Activated naive CD8-positive, alpha-beta T cell treated with anti-CD3 and anti-CD28 coated beads, Interleukin-2, amount 50 U/mL, for 24 hours (primary cell): Measurements from ENCODE around the gene BID.

Experiments
- ATAC-seq: fragments of 150-1000 bp; cut with Tn5 transposase; one replicate; pipeline ENCODE4 v1.10.0; 2021
- DNase-seq: peaks from one replicate; pipeline ENCODE4 v3.0.0; 2021
- H3K27ac Mint-ChIP-seq: one replicate; pipeline ENCODE4 v1.8.0; 2021; ENCODE audit warnings: mild to moderate bottlenecking, mixed read lengths
- H3K27me3 Mint-ChIP-seq: one replicate; pipeline ENCODE4 v1.8.0; 2021; ENCODE audit warnings: mixed read lengths
- H3K36me3 Mint-ChIP-seq: one replicate; pipeline ENCODE4 v1.8.0; 2021; ENCODE audit warnings: low read depth, mixed read lengths
- H3K4me1 Mint-ChIP-seq: one replicate; pipeline ENCODE4 v1.8.0; 2021; ENCODE audit warnings: mixed read lengths
- H3K4me3 Mint-ChIP-seq: one replicate; pipeline ENCODE4 v1.8.0; 2021; ENCODE audit warnings: mild to moderate bottlenecking, moderate library complexity, mixed read lengths
- H3K9me3 Mint-ChIP-seq: one replicate; pipeline ENCODE4 v1.8.0; 2021; ENCODE audit warnings: mixed read lengths

BID gene

DNA sequence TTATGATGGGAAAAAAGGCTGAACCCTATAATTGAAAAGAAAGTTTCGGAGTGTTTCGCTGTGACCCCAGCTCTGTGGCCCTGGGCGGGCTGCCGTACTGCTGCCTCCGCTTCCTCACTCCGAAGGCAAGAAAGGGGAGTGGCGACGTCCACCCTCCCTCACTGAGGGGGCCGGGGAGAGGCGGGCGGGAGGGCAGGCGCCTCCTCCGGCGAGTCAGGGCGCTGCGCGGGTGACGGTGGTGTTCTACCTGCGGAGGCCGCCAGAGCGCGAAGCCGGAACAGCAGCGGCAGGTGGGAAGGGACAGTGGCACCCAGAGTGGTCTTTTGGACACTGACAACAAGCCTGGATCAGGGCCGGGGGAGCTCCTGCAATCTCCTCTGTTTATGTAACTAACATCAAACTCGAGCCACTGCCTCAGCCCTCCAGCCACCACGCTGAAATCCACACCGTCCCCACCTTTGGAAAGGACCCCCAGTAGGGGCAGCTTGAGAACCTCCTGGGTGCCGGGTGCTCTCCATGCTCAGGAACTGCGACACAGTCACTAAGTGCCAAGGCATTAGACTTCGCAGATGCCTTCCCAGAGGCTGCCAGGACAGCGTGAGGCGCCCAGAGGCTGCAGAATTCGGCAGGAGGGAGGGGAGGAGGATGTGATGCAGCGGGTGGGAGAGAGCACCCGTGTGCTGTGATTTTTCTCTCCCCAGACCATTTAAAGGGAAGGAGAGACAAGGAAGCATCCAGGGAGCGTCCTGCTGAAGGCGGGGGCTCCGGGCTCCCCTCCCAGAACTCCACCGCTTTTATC is 25.5 kb downstream of the BID start:
- DNase-seq (no peak), ATAC-seq (no peak)
- H3K4me3 Mint-ChIP-seq = no peak overlapping the region
- H3K27me3 Mint-ChIP-seq = no peaks in the 10 kb centered on the region
- no peak overlapping the region for H3K27ac Mint-ChIP-seq
- H3K9me3 Mint-ChIP-seq = no peaks in the 10 kb centered on the region
- H3K36me3 Mint-ChIP-seq = no peaks in the 10 kb centered on the region
- peaks cover 2% of the 10 kb centered on the region for H3K4me1 Mint-ChIP-seq

DNA sequence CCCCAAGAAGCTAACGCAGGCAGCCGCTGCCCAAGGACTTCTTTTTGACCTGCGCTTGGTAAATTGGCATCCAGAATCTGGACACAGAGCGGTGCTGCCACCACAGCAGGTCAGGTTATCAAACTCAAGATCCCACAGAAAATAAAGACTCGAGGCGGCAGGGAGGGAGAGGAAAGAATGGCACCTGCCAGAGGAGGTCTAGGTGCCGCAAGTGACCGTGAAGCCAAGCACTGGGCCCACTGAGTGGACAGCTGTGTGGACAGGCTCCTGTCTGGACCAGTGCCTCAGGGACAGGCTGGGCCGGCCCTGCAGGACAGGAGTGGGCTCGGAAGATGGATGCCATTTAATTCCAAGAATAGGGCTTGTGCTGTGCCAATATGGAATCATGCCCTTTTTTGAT is 27.4 kb downstream of the BID start:
- no peaks in the 10 kb centered on the region for H3K27me3 Mint-ChIP-seq
- no peak overlapping the region for H3K4me3 Mint-ChIP-seq
- no peaks in the 10 kb centered on the region for H3K36me3 Mint-ChIP-seq
- H3K9me3 Mint-ChIP-seq = no peaks in the 10 kb centered on the region
- no peak overlapping the region for H3K27ac Mint-ChIP-seq
- ATAC-seq = no peak
- no peak for DNase-seq
- peaks cover 5% of the 10 kb centered on the region for H3K4me1 Mint-ChIP-seq

DNA sequence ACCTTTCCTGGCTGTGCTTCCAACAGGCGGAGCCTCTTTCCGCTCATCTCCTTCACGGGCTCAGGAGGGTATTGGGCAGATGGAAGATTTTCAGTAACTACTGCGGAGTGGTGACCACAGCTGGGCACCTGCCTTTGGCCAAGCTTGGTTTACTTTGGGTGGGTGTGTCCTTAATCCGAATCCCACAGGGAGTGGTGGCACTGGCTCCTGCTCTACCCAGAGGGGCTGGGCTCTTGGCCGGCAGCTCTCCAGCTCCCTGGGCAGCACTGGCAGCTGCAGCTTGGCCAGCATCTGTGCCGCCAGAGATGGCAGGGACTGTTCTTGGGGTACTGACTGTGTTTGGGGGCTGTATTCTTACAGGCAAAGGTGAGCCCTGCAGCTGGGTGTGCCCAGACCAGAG is 29.8 kb downstream of the BID start:
- H3K4me1 Mint-ChIP-seq = peaks cover 5% of the 10 kb centered on the region
- H3K27ac Mint-ChIP-seq = no peak overlapping the region
- no peak for ATAC-seq
- no peaks in the 10 kb centered on the region for H3K9me3 Mint-ChIP-seq
- no peaks in the 10 kb centered on the region for H3K27me3 Mint-ChIP-seq
- no peak overlapping the region for H3K4me3 Mint-ChIP-seq
- no peak for DNase-seq
- H3K36me3 Mint-ChIP-seq = no peaks in the 10 kb centered on the region

DNA sequence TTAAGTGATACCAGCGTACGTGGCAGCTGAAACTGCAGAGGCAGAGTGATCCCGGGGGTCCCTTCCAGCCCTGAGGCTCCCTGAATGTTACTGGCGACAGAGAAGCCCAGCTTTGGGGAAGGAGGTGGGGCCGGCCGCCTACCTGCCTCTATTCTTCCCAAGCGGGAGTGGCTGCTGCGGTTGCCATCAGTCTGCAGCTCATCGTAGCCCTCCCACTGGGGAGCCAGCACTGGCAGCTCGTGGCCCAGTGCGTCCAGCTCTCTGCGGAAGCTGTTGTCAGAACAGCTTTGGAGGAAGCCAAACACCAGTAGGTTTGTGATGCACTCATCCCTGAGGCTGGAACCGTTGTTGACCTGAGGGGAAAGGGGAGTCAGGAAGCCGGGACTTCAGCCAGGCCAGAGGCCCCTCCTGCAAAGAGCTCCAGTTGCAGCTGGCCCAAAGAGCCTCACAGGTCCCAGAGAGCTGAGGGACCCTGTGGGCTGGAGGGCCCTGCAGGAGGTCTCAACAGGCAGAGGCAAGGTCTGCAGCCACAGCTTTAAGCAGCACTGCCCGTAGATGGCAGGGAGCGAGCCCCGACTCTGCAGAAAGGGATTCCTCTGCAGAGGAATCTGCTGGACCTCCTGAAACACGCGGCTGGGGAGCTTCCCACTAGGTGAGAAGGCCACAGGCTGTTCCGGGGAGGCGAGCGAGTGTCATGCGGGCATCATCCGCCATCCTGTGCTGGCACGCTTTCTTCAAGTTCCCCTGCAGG is 30.4 kb downstream of the BID start:
- peaks cover 5% of the 10 kb centered on the region for H3K4me1 Mint-ChIP-seq
- no peak overlapping the region for H3K4me3 Mint-ChIP-seq
- H3K27ac Mint-ChIP-seq = no peak overlapping the region
- no peak for DNase-seq
- no peaks in the 10 kb centered on the region for H3K9me3 Mint-ChIP-seq
- H3K36me3 Mint-ChIP-seq = no peaks in the 10 kb centered on the region
- ATAC-seq = no peak
- H3K27me3 Mint-ChIP-seq = no peaks in the 10 kb centered on the region

DNA sequence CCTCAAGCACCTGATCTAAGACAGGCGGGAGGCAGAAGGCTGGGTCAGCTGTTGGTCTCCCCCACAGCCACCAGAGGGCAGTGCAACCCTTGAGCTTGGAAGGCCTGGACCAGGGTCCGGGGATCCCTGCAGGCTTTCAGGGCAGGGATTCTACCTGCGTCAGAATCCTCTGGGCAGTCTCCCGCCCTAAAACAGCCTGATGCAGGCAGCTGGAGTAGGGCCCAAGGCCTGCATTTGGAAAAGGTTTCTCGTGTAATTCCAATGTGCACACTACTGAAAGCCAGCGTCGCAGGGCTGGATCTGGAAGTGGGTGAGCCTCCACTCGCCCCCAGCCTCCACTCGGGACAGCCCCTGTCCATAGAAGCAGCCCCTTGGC is 31.8 kb downstream of the BID start:
- H3K9me3 Mint-ChIP-seq = no peaks in the 10 kb centered on the region
- peak; percentile 79 for DNase-seq
- H3K27me3 Mint-ChIP-seq = no peaks in the 10 kb centered on the region
- peak; percentile 71 for ATAC-seq
- H3K36me3 Mint-ChIP-seq = peaks cover 4% of the 10 kb centered on the region
- H3K4me1 Mint-ChIP-seq = peaks cover 5% of the 10 kb centered on the region
- no peak overlapping the region for H3K4me3 Mint-ChIP-seq
- H3K27ac Mint-ChIP-seq = no peak overlapping the region

DNA sequence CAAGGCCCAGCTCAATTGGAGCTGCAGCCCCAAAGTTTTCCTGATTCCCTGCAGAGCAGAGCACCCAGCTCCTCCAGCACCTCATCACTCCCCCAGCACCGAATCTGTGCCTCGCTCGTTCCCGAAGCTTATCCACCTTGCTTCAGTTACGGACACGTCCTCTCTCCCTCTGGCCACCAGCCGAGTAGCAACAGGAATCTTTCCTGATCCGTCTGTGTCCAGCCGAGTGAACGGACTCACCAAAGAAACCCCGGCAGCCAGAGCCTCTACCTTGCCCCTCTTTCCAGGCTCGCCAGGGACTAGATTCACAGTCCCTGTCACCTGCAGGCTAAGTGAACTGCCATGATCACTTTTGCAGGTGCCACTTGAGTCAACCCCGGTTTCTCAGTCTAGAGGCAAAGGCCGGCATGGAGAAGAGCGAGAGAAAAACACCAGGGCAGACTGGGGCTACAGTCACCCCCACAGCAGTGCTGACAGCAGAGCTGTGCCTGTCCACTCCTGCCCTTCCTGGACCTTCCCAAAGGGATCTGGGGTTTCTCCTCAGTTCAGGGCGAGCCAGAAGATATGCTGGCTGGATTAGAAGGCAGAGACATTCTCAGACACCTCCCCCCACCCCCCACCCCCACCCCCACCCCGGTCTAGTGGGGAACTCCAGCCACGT is 32.3 kb downstream of the BID start:
- peaks cover 4% of the 10 kb centered on the region for H3K36me3 Mint-ChIP-seq
- ATAC-seq (no peak), DNase-seq (no peak)
- no peak overlapping the region for H3K27ac Mint-ChIP-seq
- peaks cover 5% of the 10 kb centered on the region for H3K4me1 Mint-ChIP-seq
- H3K4me3 Mint-ChIP-seq = no peak overlapping the region
- no peaks in the 10 kb centered on the region for H3K27me3 Mint-ChIP-seq
- no peaks in the 10 kb centered on the region for H3K9me3 Mint-ChIP-seq

DNA sequence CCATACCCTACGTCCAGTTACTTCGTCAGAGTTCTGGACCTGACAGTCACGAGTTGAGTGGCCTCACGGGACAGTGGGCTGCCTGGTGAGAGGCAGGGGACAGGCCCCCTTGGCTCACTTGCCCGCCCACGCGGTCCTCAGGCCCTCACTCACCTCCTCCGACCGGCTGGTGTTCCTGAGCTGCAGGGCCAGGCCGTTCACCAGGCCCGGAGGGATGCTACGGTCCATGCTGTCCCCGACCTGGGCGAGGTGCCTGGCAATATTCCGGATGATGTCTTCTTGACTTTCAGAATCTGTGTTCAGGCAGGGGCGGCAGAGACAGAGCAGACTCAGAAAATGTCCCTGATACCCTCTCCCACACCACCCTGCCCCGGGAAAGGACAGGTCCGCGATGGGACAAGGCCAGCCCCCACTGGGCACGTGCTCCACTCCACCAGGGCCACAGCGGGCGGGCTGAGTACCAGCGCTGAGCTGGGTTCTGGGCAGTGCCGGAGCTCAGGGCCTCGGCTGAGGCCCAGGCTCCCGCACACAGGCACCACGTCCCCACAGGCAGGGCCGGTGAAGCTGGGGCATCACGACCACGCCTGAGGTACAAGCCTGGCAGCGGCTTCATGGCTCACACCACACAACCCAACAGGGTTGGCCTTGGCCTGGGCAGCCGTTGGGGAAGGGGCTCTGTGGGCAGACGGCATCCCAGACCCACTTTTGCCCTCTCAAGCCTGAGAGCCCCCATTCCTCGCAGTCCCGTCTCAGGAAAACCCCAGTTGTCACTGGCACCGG is 34.9 kb downstream of the BID start:
- Mint-ChIP-seq H3K27ac (no peak overlapping the region), H3K36me3 (peaks cover 6% of the 10 kb centered on the region), H3K4me1 (peaks cover 11% of the 10 kb centered on the region), H3K9me3 (no peaks in the 10 kb centered on the region), H3K4me3 (no peak overlapping the region), H3K27me3 (no peaks in the 10 kb centered on the region)
- ATAC-seq (no peak), DNase-seq (no peak)

DNA sequence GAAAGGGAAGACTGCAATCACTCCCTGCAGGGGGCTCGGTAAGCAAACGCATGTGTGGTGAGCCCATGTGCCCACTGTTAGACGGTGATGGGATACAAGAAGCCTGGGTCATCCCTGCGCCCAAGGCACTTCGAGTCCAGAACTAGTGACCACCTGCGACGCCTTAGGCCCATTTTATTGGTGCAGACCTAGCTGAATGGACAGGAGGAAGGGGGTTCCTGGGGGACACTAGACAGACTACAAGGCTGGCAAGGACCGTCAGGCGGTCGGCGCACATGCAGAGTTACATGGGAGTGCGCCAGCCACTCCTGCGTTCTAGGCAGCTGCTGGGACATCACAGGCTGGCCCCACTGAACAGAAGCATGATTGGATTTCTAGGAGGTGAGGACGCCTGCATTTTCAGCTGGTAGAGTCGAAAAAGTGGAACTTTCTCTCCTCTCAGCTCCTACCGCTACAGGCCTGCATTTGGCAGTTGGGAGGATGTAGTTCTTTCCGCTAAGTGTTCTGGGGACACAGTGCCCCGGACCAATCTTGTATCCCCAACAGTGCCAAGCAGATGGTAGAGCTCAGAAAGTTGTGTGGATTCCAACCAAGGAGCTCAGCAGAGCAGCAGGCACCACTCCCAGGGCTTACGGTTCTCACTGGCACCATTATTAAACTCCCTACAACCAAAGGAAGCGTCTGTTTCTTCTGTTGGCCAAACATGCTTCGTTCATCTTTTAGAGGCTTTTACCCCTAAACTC is 35.7 kb downstream of the BID start:
- peaks cover 10% of the 10 kb centered on the region for H3K36me3 Mint-ChIP-seq
- DNase-seq (no peak), ATAC-seq (no peak)
- H3K4me3 Mint-ChIP-seq = no peak overlapping the region
- H3K27ac Mint-ChIP-seq = no peak overlapping the region
- H3K27me3 Mint-ChIP-seq = no peaks in the 10 kb centered on the region
- no peaks in the 10 kb centered on the region for H3K9me3 Mint-ChIP-seq
- H3K4me1 Mint-ChIP-seq = peaks cover 19% of the 10 kb centered on the region

DNA sequence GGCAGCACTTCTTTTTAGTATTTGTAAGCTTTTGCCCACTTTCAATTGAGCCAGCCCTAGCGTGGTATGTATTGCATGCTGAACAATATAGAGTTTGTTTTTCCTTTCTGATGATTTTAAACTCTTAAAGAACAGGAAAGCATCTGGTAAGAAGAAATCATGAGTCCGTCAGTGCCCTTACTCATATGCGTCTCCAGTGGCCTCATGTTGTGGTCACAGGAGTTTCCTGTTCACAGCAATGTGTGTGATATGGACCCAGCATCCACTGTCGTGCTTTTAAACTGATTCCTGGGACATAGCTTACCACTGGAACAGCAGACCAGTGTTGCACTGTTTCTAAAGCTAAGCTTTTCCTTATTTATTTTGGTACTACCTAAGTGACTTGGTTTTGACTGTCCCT is 40.1 kb downstream of the BID start:
- peaks cover 25% of the 10 kb centered on the region for H3K4me1 Mint-ChIP-seq
- DNase-seq = peak; percentile 18
- H3K36me3 Mint-ChIP-seq = peaks cover 19% of the 10 kb centered on the region
- H3K27ac Mint-ChIP-seq = peak overlapping the region; percentile 71
- no peaks in the 10 kb centered on the region for H3K9me3 Mint-ChIP-seq
- peak; percentile 90 for ATAC-seq
- H3K27me3 Mint-ChIP-seq = no peaks in the 10 kb centered on the region
- H3K4me3 Mint-ChIP-seq = no peak overlapping the region

DNA sequence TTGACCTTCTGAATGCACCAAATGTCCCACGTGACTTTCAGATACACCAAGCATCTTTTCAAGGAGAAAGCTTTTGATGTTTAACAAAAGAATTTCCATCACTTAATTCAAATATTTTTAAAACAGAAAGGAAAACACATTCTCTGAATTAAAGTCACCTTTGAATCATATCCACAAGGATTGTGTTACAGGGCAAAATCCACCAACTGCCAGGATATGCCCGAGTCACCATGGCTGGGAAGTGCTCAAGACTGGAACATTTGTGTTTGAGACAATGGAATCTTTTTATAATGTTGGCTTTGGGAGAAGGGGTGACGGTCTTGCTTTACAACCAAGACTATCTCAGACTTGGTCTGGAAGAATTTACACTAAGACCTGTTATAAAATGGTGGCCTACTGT is 40.8 kb downstream of the BID start:
- Mint-ChIP-seq H3K9me3 (no peaks in the 10 kb centered on the region), H3K27ac (peak overlapping the region; percentile 71), H3K27me3 (no peaks in the 10 kb centered on the region), H3K4me1 (peaks cover 25% of the 10 kb centered on the region), H3K36me3 (peaks cover 21% of the 10 kb centered on the region), H3K4me3 (no peak overlapping the region)
- no peak for DNase-seq
- no peak for ATAC-seq

DNA sequence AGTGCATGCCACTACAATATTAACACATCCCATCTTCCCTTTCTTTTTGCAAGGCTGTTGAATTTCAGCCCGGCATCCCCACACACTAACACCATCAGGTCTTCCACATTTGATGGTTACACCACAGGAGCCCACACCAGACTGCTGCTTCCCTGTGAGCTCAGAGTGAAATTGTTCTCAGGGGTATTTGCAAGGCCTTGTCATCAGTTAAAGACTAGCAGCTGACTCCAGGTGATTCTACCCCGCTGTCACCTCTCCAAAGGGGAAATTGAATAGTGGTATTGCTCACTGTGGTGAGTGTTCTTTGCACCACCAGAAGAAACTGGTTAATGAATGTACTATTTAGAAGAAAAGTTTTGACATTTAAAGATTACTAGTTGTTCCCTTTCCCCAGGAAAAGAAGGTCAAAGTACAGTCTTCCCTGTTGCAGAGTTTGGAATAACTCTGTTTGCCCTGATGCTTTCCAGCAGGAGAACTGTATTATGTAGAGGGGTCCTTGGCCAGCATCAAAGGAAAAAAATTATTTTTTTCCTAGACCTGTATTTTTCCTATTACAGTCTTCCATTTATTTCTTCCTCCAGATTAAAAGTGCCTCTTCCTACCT is 41.9 kb downstream of the BID start:
- Mint-ChIP-seq H3K27ac (peak overlapping the region; percentile 61), H3K4me3 (no peak overlapping the region), H3K4me1 (peaks cover 25% of the 10 kb centered on the region), H3K36me3 (peaks cover 22% of the 10 kb centered on the region), H3K9me3 (no peaks in the 10 kb centered on the region), H3K27me3 (no peaks in the 10 kb centered on the region)
- no peak for DNase-seq
- peak; percentile 16 for ATAC-seq

DNA sequence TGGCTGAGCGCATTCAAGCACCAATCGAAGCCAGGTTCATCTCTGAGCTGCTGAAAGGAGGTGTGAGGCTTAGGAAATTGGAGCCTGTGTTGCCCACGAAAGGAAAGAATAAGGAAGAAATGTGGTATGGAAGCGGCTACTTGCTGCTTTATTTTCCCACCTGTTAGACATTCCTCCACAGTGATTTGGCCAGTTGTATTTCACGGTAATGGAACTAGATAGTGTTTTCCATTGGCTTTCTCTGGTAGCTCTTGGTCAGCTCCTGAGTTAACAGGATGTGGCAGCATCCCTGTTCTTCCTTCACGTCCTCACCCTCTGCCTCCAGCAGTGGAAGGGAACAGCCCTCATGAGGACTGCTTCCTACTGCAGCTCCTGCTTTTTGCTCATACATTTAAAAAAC is 44.7 kb downstream of the BID start:
- ATAC-seq = no peak
- Mint-ChIP-seq H3K36me3 (peaks cover 30% of the 10 kb centered on the region), H3K4me1 (peaks cover 26% of the 10 kb centered on the region), H3K27ac (no peak overlapping the region), H3K27me3 (no peaks in the 10 kb centered on the region), H3K4me3 (no peak overlapping the region), H3K9me3 (no peaks in the 10 kb centered on the region)
- DNase-seq = no peak

DNA sequence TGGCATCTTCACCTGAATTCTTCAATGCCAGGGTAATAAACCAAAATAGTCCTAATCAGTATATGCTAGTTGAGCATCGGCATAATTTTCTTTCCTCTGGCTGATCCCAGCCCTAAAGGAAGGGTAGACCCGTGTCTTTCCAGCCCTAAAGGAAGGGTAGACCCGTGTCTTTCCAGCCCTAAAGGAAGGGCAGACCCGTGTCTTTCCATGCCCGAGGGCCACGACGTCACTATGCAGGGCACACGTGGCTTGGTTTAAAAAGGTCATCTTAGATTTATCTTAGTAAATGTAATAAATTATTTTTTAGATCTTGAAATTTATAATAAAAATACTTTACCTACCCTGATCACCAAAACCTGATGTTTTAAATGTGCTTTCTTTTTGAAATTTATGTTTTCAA is 45.5 kb downstream of the BID start:
- Mint-ChIP-seq H3K4me3 (no peak overlapping the region), H3K27me3 (no peaks in the 10 kb centered on the region), H3K4me1 (peaks cover 18% of the 10 kb centered on the region), H3K9me3 (no peaks in the 10 kb centered on the region), H3K36me3 (peaks cover 29% of the 10 kb centered on the region), H3K27ac (no peak overlapping the region)
- ATAC-seq (no peak), DNase-seq (no peak)
